PC-9 (cell line): ENCODE measurements around the gene MYLK.

Experiments used
- EZH2 ChIP-seq: fragments of 200-600 bp; sonication (generic); IDR thresholded peaks from 2 replicates; pipeline ENCODE4 v1.8.0; 2017; ENCODE audit warnings: antibody characterized with exemption, low read depth
- TF ChIP-seq, protein P1 (sequence below): fragments of 200-600 bp; sonication (generic); conservative IDR thresholded peaks from 2 replicates; pipeline ENCODE4 v1.6.1; 2017; ENCODE audit warnings: mixed run types, antibody characterized with exemption, mild to moderate bottlenecking, moderate library complexity

DNA sequence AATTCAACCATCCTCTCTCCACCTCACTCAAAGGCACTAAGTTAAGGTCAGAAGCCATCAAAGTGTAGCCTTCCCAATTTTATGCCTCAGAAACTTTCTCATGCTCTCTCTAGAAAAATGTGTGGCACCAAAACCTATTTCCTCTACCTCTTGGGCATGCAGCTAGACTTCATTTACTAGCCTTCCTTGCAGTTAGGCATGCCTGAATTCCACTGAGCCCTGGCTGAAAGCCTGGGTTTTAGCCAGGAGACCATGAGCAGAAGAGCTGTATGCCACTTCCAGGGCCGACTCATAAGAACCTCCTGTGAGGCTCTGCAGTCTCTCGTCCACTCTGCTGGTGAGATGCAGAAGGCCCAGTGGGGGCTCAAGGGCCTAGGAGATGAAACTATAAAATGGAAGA is 145.0 kb downstream of the MYLK start:
- TF ChIP-seq, protein P1, sequence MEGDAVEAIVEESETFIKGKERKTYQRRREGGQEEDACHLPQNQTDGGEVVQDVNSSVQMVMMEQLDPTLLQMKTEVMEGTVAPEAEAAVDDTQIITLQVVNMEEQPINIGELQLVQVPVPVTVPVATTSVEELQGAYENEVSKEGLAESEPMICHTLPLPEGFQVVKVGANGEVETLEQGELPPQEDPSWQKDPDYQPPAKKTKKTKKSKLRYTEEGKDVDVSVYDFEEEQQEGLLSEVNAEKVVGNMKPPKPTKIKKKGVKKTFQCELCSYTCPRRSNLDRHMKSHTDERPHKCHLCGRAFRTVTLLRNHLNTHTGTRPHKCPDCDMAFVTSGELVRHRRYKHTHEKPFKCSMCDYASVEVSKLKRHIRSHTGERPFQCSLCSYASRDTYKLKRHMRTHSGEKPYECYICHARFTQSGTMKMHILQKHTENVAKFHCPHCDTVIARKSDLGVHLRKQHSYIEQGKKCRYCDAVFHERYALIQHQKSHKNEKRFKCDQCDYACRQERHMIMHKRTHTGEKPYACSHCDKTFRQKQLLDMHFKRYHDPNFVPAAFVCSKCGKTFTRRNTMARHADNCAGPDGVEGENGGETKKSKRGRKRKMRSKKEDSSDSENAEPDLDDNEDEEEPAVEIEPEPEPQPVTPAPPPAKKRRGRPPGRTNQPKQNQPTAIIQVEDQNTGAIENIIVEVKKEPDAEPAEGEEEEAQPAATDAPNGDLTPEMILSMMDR: no peak
- TF ChIP-seq EZH2: no peak
